Measurements from ENCODE around the gene ISG15.
A peak's percentile ranks its signal among the peaks of the same experiment; 100 is the strongest.
"Not testable (repeated sequence)": the region's sequence is repeated elsewhere in the genome, so short reads cannot be mapped to it uniquely, and the experiment has no call there.

Gene ISG15

GRCh38 chr1:1022302-1023009 lies 9.2 kb downstream of the ISG15 start:
- Histone ChIP-seq H3K4me1 (ENCODE audit: control insufficient read depth, insufficient read depth, low read length) (peaks cover 31% of the 10 kb centered on the region), H3K4me3 (ENCODE audit: low read length) (no peak overlapping the region), H3K9me3 (ENCODE audit: control insufficient read depth, low read length) (no peaks in the 10 kb centered on the region), H3K9ac (ENCODE audit: low read length) (no peak overlapping the region), H3K36me3 (ENCODE audit: control insufficient read depth, insufficient read depth, low read length) (no peaks in the 10 kb centered on the region), H3K27me3 (ENCODE audit: control insufficient read depth, insufficient read depth, low read length) (no peaks in the 10 kb centered on the region)

- Histone ChIP-seq H3K27me3 (ENCODE audit: control insufficient read depth, insufficient read depth, low read length) (no peaks in the 10 kb centered on the region), H3K9ac (ENCODE audit: low read length) (no peak overlapping the region), H3K4me1 (ENCODE audit: control insufficient read depth, insufficient read depth, low read length) (peaks cover 31% of the 10 kb centered on the region), H3K36me3 (ENCODE audit: control insufficient read depth, insufficient read depth, low read length) (no peaks in the 10 kb centered on the region), H3K9me3 (ENCODE audit: control insufficient read depth, low read length) (no peaks in the 10 kb centered on the region), H3K4me3 (ENCODE audit: low read length) (no peak overlapping the region)
Observed at GRCh38 chr1:1023700-1024099, 10.4 kb downstream of the ISG15 start.

GRCh38 chr1:1024149-1024770 lies 11.0 kb downstream of the ISG15 start:
- no peaks in the 10 kb centered on the region for H3K27me3 ChIP-seq (ENCODE audit: control insufficient read depth, insufficient read depth, low read length)

GRCh38 chr1:1024771-1025699 lies 11.7 kb downstream of the ISG15 start:
- Histone ChIP-seq H3K27me3 (ENCODE audit: control insufficient read depth, insufficient read depth, low read length) (no peaks in the 10 kb centered on the region), H3K4me3 (ENCODE audit: low read length) (no peak overlapping the region), H3K9ac (ENCODE audit: low read length) (peak overlapping the region; percentile 39), H3K4me1 (ENCODE audit: control insufficient read depth, insufficient read depth, low read length) (peaks cover 28% of the 10 kb centered on the region), H3K36me3 (ENCODE audit: control insufficient read depth, insufficient read depth, low read length) (no peaks in the 10 kb centered on the region), H3K9me3 (ENCODE audit: control insufficient read depth, low read length) (no peaks in the 10 kb centered on the region)

More at GRCh38 chr1:1024149-1024770, 11.0 kb downstream of the ISG15 start:
- Histone ChIP-seq H3K36me3 (ENCODE audit: control insufficient read depth, insufficient read depth, low read length) (no peaks in the 10 kb centered on the region), H3K4me1 (ENCODE audit: control insufficient read depth, insufficient read depth, low read length) (peaks cover 28% of the 10 kb centered on the region), H3K4me3 (ENCODE audit: low read length) (no peak overlapping the region), H3K9me3 (ENCODE audit: control insufficient read depth, low read length) (no peaks in the 10 kb centered on the region), H3K9ac (ENCODE audit: low read length) (no peak overlapping the region)

- no peak overlapping the region for H3K9ac ChIP-seq (ENCODE audit: low read length)
Observed at GRCh38 chr1:1025730-1026129, 12.4 kb downstream of the ISG15 start.

GRCh38 chr1:1026599-1027413 lies 13.5 kb downstream of the ISG15 start:
- H3K4me1 ChIP-seq (ENCODE audit: control insufficient read depth, insufficient read depth, low read length): peaks cover 21% of the 10 kb centered on the region
- H3K27me3 ChIP-seq (ENCODE audit: control insufficient read depth, insufficient read depth, low read length): peaks cover 1% of the 10 kb centered on the region
- H3K4me3 ChIP-seq (ENCODE audit: low read length): no peak overlapping the region
- H3K9ac ChIP-seq (ENCODE audit: low read length): no peak overlapping the region
- H3K36me3 ChIP-seq (ENCODE audit: control insufficient read depth, insufficient read depth, low read length): no peaks in the 10 kb centered on the region
- no peaks in the 10 kb centered on the region for H3K9me3 ChIP-seq (ENCODE audit: control insufficient read depth, low read length)

More at GRCh38 chr1:1025730-1026129, 12.4 kb downstream of the ISG15 start:
- Histone ChIP-seq H3K36me3 (ENCODE audit: control insufficient read depth, insufficient read depth, low read length) (no peaks in the 10 kb centered on the region), H3K9me3 (ENCODE audit: control insufficient read depth, low read length) (no peaks in the 10 kb centered on the region), H3K4me3 (ENCODE audit: low read length) (no peak overlapping the region), H3K27me3 (ENCODE audit: control insufficient read depth, insufficient read depth, low read length) (no peaks in the 10 kb centered on the region), H3K4me1 (ENCODE audit: control insufficient read depth, insufficient read depth, low read length) (peaks cover 28% of the 10 kb centered on the region)

GRCh38 chr1:1027791-1028190 lies 14.5 kb downstream of the ISG15 start:
- H3K9ac ChIP-seq (ENCODE audit: low read length): no peak overlapping the region
- H3K36me3 ChIP-seq (ENCODE audit: control insufficient read depth, insufficient read depth, low read length): no peaks in the 10 kb centered on the region
- peaks cover 11% of the 10 kb centered on the region for H3K27me3 ChIP-seq (ENCODE audit: control insufficient read depth, insufficient read depth, low read length)
- H3K9me3 ChIP-seq (ENCODE audit: control insufficient read depth, low read length): no peaks in the 10 kb centered on the region
- H3K4me3 ChIP-seq (ENCODE audit: low read length): no peak overlapping the region
- H3K4me1 ChIP-seq (ENCODE audit: control insufficient read depth, insufficient read depth, low read length): peaks cover 31% of the 10 kb centered on the region

- not testable (repeated sequence) for H3K36me3 ChIP-seq (ENCODE audit: control insufficient read depth, insufficient read depth, low read length); H3K9me3 ChIP-seq (ENCODE audit: control insufficient read depth, low read length); H3K4me3 ChIP-seq (ENCODE audit: low read length); H3K9ac ChIP-seq (ENCODE audit: low read length)
- Histone ChIP-seq H3K27me3 (ENCODE audit: control insufficient read depth, insufficient read depth, low read length) (peaks cover 21% of the 10 kb centered on the region), H3K4me1 (ENCODE audit: control insufficient read depth, insufficient read depth, low read length) (peaks cover 11% of the 10 kb centered on the region)
Observed at GRCh38 chr1:1030867-1031658, 17.8 kb downstream of the ISG15 start.

- H3K27me3 ChIP-seq (ENCODE audit: control insufficient read depth, insufficient read depth, low read length): peaks cover 27% of the 10 kb centered on the region
- H3K4me3 ChIP-seq (ENCODE audit: low read length): no peak overlapping the region
- no peaks in the 10 kb centered on the region for H3K36me3 ChIP-seq (ENCODE audit: control insufficient read depth, insufficient read depth, low read length)
- H3K4me1 ChIP-seq (ENCODE audit: control insufficient read depth, insufficient read depth, low read length): peaks cover 11% of the 10 kb centered on the region
- H3K9ac ChIP-seq (ENCODE audit: low read length): no peak overlapping the region
- H3K9me3 ChIP-seq (ENCODE audit: control insufficient read depth, low read length): no peaks in the 10 kb centered on the region
Observed at GRCh38 chr1:1031659-1032235, 18.4 kb downstream of the ISG15 start.

- H3K4me1 ChIP-seq (ENCODE audit: control insufficient read depth, insufficient read depth, low read length): peaks cover 11% of the 10 kb centered on the region
- H3K36me3 ChIP-seq (ENCODE audit: control insufficient read depth, insufficient read depth, low read length): no peaks in the 10 kb centered on the region
- H3K9ac ChIP-seq (ENCODE audit: low read length): no peak overlapping the region
- peaks cover 31% of the 10 kb centered on the region for H3K27me3 ChIP-seq (ENCODE audit: control insufficient read depth, insufficient read depth, low read length)
- no peak overlapping the region for H3K4me3 ChIP-seq (ENCODE audit: low read length)
- no peaks in the 10 kb centered on the region for H3K9me3 ChIP-seq (ENCODE audit: control insufficient read depth, low read length)
Observed at GRCh38 chr1:1032424-1032823, 19.1 kb downstream of the ISG15 start.
